B cell (primary cell): ENCODE data around the gene BCL3. TPM values are rescaled to one million over a fixed set of nuclear protein-coding genes. Genes with fewer than 3 reads are reported as not detected.
"Not testable (repeated sequence)": the region's sequence is repeated elsewhere in the genome, so short reads cannot be mapped to it uniquely, and the experiment has no call there.

Experiments
- ATAC-seq: fragments of 200-7000 bp; cut with Tn5 transposase; one replicate; pipeline ENCODE4 v1.10.0; 2021; ENCODE audit warnings: low read depth, mild to moderate bottlenecking, moderate number of reproducible peaks, moderate library complexity
- CTCF ChIA-PET: fragments of 350-600 bp; sonication (Branson Sonifier 250); formaldehyde crosslinking; loops from one replicate; lab custom pipeline; 2021; ENCODE audit warnings: antibody characterized with exemption, inconsistent platforms; lab: Charles Lee
- POLR2A ChIA-PET: fragments of 350-600 bp; sonication (Branson Sonifier 250); formaldehyde crosslinking; loops from one replicate; lab custom pipeline; 2021; ENCODE audit warnings: antibody characterized with exemption; lab: Charles Lee
- DNase-seq: peaks from one replicate; pipeline ENCODE4 v3.0.0; 2013
- H2AFZ ChIP-seq: 2 replicates; pipeline ENCODE4 v1.6.1; 2012; ENCODE audit warnings: mild to moderate bottlenecking, low read depth, low read length; ENCODE audit not compliant: insufficient read depth, poor library complexity, severe bottlenecking
- H3K27ac ChIP-seq, 2 donors: 1 replicate in 1 of 2; 2 replicates in 1 of 2; pipeline ENCODE4 v1.5.1; 2012 to 2013; ENCODE audit warnings: low read length in 2 of 2, mild to moderate bottlenecking in 2 of 2, moderate library complexity in 1 of 2
- H3K27me3 ChIP-seq, 4 experiments: fragments of 200-600 bp in 1 of 4; sonication (generic) in 1 of 4; replicated peaks in 1 of 4; 1 replicate in 2 of 4; 2 replicates in 2 of 4; pipeline versions ENCODE4 v1.6.1 to v1.7.0; 2013 to 2016; ENCODE audit warnings: low read length in 3 of 4, mild to moderate bottlenecking in 2 of 4, mixed read lengths in 1 of 4, moderate library complexity in 1 of 4; ENCODE audit not compliant: insufficient read depth in 4 of 4, control insufficient read depth in 3 of 4; ENCODE audit errors: control extremely low read depth in 1 of 4
- H3K36me3 ChIP-seq, 2 experiments: replicated peaks in 1 of 2; 1 replicate in 1 of 2; 2 replicates in 1 of 2; pipeline versions ENCODE4 v1.6.1 to v1.7.1; 2013; ENCODE audit warnings: low read length in 1 of 2; ENCODE audit not compliant: insufficient read depth in 2 of 2, control insufficient read depth in 1 of 2; ENCODE audit errors: control extremely low read depth in 1 of 2, extremely low read depth in 1 of 2
- H3K4me1 ChIP-seq, 2 donors: fragments of 200-600 bp in 1 of 2; sonication (generic) in 1 of 2; 1 replicate in 1 of 2; 2 replicates in 1 of 2; pipeline versions ENCODE4 v1.5.1 to v1.6.1; 2013 to 2017; ENCODE audit warnings: low read length in 2 of 2; ENCODE audit not compliant: control insufficient read depth in 2 of 2, insufficient read depth in 2 of 2
- H3K4me2 ChIP-seq: replicated peaks from 2 replicates; pipeline ENCODE3; 2012; ENCODE audit warnings: mild to moderate bottlenecking, low read depth, low read length; ENCODE audit not compliant: poor library complexity, severe bottlenecking
- H3K4me3 ChIP-seq, 5 experiments: fragments of 200-600 bp in 1 of 5; sonication (generic) in 1 of 5; 1 replicate in 3 of 5; 2 replicates in 2 of 5; pipeline versions ENCODE4 v1.5.1 to v1.7.0; 2011 to 2016; ENCODE audit warnings: low read length in 4 of 5, mild to moderate bottlenecking in 4 of 5, low read depth in 2 of 5, control low read depth in 1 of 5, moderate library complexity in 1 of 5; ENCODE audit not compliant: insufficient read depth in 1 of 5; ENCODE audit errors: control extremely low read depth in 1 of 5, extremely low read depth in 1 of 5
- H3K79me2 ChIP-seq: fragments of 200-600 bp; sonication (generic); one replicate; pipeline ENCODE4 v1.6.0; 2016; ENCODE audit warnings: low read length; ENCODE audit not compliant: control insufficient read depth, insufficient read depth
- H3K9ac ChIP-seq: fragments of 200-600 bp; sonication (generic); 2 replicates; pipeline ENCODE4 v1.6.1; 2017; ENCODE audit warnings: mild to moderate bottlenecking, low read length, moderate library complexity
- H3K9me3 ChIP-seq, 3 donors: one replicate each; pipeline versions ENCODE4 v1.6.1 to v1.7.1; 2013; ENCODE audit warnings: low read length in 2 of 3; ENCODE audit not compliant: control insufficient read depth in 2 of 3, insufficient read depth in 1 of 3; ENCODE audit errors: control extremely low read depth in 1 of 3
- H4K20me1 ChIP-seq: 2 replicates; pipeline ENCODE4 v1.6.0; 2012; ENCODE audit warnings: mild to moderate bottlenecking, low read length; ENCODE audit not compliant: insufficient read depth, control insufficient read depth, poor library complexity, severe bottlenecking
- H3K27ac Mint-ChIP-seq: one replicate; pipeline ENCODE4 v1.8.0; 2021; ENCODE audit warnings: mixed read lengths
- H3K27me3 Mint-ChIP-seq: one replicate; pipeline ENCODE4 v1.8.0; 2021; ENCODE audit warnings: mixed read lengths
- H3K4me1 Mint-ChIP-seq: one replicate; pipeline ENCODE4 v1.8.0; 2021; ENCODE audit warnings: mixed read lengths
- H3K4me3 Mint-ChIP-seq: one replicate; pipeline ENCODE4 v1.8.0; 2021; ENCODE audit warnings: mixed read lengths
- H3K9me3 Mint-ChIP-seq: one replicate; pipeline ENCODE4 v1.8.0; 2022; ENCODE audit warnings: mixed read lengths; ENCODE audit not compliant: insufficient read depth
- EZH2 ChIP-seq: IDR thresholded peaks from 2 replicates; pipeline ENCODE4 v1.6.1; 2012; ENCODE audit warnings: borderline replicate concordance, low read depth, mild to moderate bottlenecking, moderate library complexity, low read length; ENCODE audit not compliant: insufficient read depth, poor library complexity, severe bottlenecking
- WGBS: methylation state at CpG from one replicate; pipeline ENCODE4 v1.1.5; 2013; ENCODE audit warnings: missing lambda C conversion rate; ENCODE audit not compliant: insufficient coverage; 5-methylcytosine and 5-hydroxymethylcytosine counted together
- intact Hi-C: fragments of 100-400 bp; cut with micrococcal nuclease; formaldehyde crosslinking; loops from one replicate; pipeline ENCODE4 v1.10.0; 2022
- polyA plus RNA-seq: library from polyadenylated mRNA; depleted of rRNA; stranded (reverse); fragments of >200 nt; gene quantifications from 2 replicates; pipeline ENCODE4 v1.2.3, GENCODE V29; 2012
- total RNA-seq, 2 donors: library from RNA; stranded (reverse); fragments of 120-200 nt in 1 of 2; gene quantifications; 1 replicate in 1 of 2; 2 replicates in 1 of 2; pipeline versions ENCODE4 v1.2.3 to v1.2.4, GENCODE V29; 2013 to 2022
- TF ChIP-seq, protein P1 (sequence below): fragments of 200-600 bp; IDR thresholded peaks from one replicate; pipeline ENCODE4 v1.8.0; 2022; ENCODE audit warnings: antibody characterized with exemption, mild to moderate bottlenecking

Gene BCL3
- total and polyA plus RNA-seq, 2 donors (not counting 1 experiment from before 2014, with no cell fraction given) = 52.3 to 147 TPM

DNA sequence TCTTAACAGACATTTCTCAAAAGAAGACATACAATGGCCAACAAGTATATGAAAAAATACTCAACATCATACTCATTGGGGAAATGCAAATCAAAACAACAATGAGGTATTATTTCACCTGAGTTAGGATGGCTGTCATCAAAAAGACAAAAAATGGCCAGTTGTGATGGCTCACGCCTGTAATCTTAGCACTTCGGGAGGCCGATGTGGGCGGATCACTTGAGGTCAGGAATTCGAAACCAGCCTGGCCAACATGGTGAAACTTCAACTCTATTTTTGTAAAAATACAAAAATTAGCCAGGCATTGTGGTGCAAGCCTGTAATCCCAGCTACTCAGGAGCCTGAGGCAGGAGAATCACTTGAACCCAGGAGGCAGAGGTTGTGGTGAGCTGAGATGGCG, 27.6 kb upstream of the BCL3 start:
- Mint-ChIP-seq H3K4me3 (no peak overlapping the region), H3K9me3 (no peaks in the 10 kb centered on the region), H3K27ac (no peak overlapping the region), H3K27me3 (no peaks in the 10 kb centered on the region), H3K4me1 (peaks cover 32% of the 10 kb centered on the region)
- DNase-seq (no peak), ATAC-seq (no peak)
- no peak overlapping the region for H3K4me3 ChIP-seq
- no peaks in the 10 kb centered on the region for H4K20me1 ChIP-seq
- no peak overlapping the region for H3K27ac ChIP-seq
- peaks cover 0 to under 1% (median 0%) of the 10 kb centered on the region in 3 donors for H3K9me3 ChIP-seq
- no peak overlapping the region for H3K9ac ChIP-seq
- no peaks in the 10 kb centered on the region for H3K36me3 ChIP-seq
- WGBS = 97% methylated on average over 5 of the region's 6 CpGs
- ChIA-PET CTCF (interaction anchor here (0.8 to 11.7 kb wide), 4 partner anchors 31 to 63 kb away, joined by 3 to 591 read pairs (median 86); partner anchors contain the start of genes BCL3 and CBLC), POLR2A (interaction anchor here (1.5 to 4.1 kb wide), 2 partner anchors 31 to 50 kb away, joined by 4 to 18 read pairs; no protein-coding TSS in a partner anchor)
- intact Hi-C loops = loop anchor here (5.0 to 10.0 kb wide), 2 partner anchors 34 to 124 kb away; partner anchors contain the start of gene NECTIN2
- peaks cover 22 to 38% of the 10 kb centered on the region in 2 donors for H3K4me1 ChIP-seq
- H2AFZ ChIP-seq = no peak overlapping the region
- no peaks in the 10 kb centered on the region for H3K27me3 ChIP-seq
- H3K79me2 ChIP-seq = no peaks in the 10 kb centered on the region
- TF ChIP-seq EZH2 = no peak
- TF ChIP-seq, protein P1, sequence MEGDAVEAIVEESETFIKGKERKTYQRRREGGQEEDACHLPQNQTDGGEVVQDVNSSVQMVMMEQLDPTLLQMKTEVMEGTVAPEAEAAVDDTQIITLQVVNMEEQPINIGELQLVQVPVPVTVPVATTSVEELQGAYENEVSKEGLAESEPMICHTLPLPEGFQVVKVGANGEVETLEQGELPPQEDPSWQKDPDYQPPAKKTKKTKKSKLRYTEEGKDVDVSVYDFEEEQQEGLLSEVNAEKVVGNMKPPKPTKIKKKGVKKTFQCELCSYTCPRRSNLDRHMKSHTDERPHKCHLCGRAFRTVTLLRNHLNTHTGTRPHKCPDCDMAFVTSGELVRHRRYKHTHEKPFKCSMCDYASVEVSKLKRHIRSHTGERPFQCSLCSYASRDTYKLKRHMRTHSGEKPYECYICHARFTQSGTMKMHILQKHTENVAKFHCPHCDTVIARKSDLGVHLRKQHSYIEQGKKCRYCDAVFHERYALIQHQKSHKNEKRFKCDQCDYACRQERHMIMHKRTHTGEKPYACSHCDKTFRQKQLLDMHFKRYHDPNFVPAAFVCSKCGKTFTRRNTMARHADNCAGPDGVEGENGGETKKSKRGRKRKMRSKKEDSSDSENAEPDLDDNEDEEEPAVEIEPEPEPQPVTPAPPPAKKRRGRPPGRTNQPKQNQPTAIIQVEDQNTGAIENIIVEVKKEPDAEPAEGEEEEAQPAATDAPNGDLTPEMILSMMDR = no peak
- H3K4me2 ChIP-seq = no peak overlapping the region

DNA sequence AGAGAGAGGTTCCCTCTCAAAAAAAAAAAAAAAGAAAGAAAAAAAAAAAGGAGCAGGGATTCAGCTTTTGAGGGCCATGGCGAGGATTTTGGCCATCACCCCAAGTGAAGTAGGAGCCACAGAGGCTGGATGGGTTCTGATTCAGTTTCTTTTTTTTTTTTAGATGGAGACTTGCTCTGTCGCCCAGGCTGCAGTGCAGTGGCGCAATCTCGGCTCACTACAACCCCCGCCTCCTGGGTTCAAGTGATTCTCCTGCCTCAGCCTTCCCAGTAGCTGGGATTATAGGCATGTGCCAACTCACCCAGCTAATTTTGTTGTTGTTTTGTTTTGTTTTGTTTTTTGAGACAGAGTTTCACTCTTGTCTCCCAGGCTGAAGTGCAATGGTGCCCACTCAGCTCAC, 27.1 kb upstream of the BCL3 start:
- not testable (repeated sequence) for H4K20me1 ChIP-seq, H3K27me3 Mint-ChIP-seq, H3K27ac Mint-ChIP-seq, H3K4me2 ChIP-seq, H3K27ac ChIP-seq, DNase-seq, H3K9me3 ChIP-seq, H3K9ac ChIP-seq, H3K36me3 ChIP-seq, ATAC-seq, H3K4me3 ChIP-seq, H3K27me3 ChIP-seq, H3K4me3 Mint-ChIP-seq, H3K79me2 ChIP-seq, H2AFZ ChIP-seq, H3K9me3 Mint-ChIP-seq
- H3K4me1 ChIP-seq = peaks cover 22 to 38% of the 10 kb centered on the region in 2 donors
- whole genome bisulfite sequencing = 86% methylated on average over 4 of the region's 5 CpGs
- intact Hi-C loops = loop anchor here (5.0 to 10.0 kb wide), 2 partner anchors 34 to 123 kb away; partner anchors contain the start of gene NECTIN2
- H3K4me1 Mint-ChIP-seq = peaks cover 32% of the 10 kb centered on the region
- ChIA-PET POLR2A (interaction anchor here (1.5 to 4.1 kb wide), 2 partner anchors 31 to 49 kb away, joined by 4 to 18 read pairs; no protein-coding TSS in a partner anchor), CTCF (interaction anchor here (0.8 to 11.7 kb wide), 4 partner anchors 30 to 62 kb away, joined by 3 to 591 read pairs (median 86); partner anchors contain the start of genes BCL3 and CBLC)
